GM23338 (cell line): ENCODE measurements around the gene GLI3. TPM values are rescaled to one million over a fixed set of nuclear protein-coding genes. Genes with fewer than 3 reads are reported as not detected.

Source experiments
- ATAC-seq: fragments of 200-7000 bp; cut with Tn5 transposase; 3 replicates; pipeline ENCODE4 v1.9.1; 2020
- DNase-seq: peaks from one replicate; pipeline ENCODE4 v3.0.0-alpha.2; 2015; ENCODE audit warnings: low spot score
- H2AFZ ChIP-seq: fragments of 200-600 bp; sonication (generic); 2 replicates; pipeline ENCODE4 v1.8.0; 2016; ENCODE audit warnings: antibody characterized with exemption, mild to moderate bottlenecking, moderate library complexity
- H3F3A ChIP-seq: fragments of 200-600 bp; sonication (generic); replicated peaks from 2 replicates; pipeline ENCODE4 v1.8.0; 2017; ENCODE audit warnings: antibody characterized with exemption, mixed run types, low read depth
- H3K27ac ChIP-seq: fragments of 200-600 bp; sonication (generic); 2 replicates; pipeline ENCODE4 v1.6.1; 2016; ENCODE audit warnings: low read depth
- H3K27me3 ChIP-seq: fragments of 200-600 bp; sonication (generic); 2 replicates; pipeline ENCODE4 v1.8.0; 2016; ENCODE audit warnings: mild to moderate bottlenecking, mixed run types, moderate library complexity; ENCODE audit not compliant: insufficient read depth
- H3K36me3 ChIP-seq: fragments of 200-600 bp; sonication (generic); 2 replicates; pipeline ENCODE4 v1.8.0; 2016; ENCODE audit warnings: mild to moderate bottlenecking; ENCODE audit not compliant: insufficient read depth
- H3K4me1 ChIP-seq: fragments of 200-600 bp; sonication (generic); 2 replicates; pipeline ENCODE4 v1.8.0; 2016; ENCODE audit warnings: mild to moderate bottlenecking, moderate library complexity; ENCODE audit not compliant: insufficient read depth
- H3K4me2 ChIP-seq: fragments of 200-600 bp; sonication (generic); 2 replicates; pipeline ENCODE4 v1.7.1; 2017; ENCODE audit warnings: mixed run types
- H3K4me3 ChIP-seq: fragments of 200-600 bp; sonication (generic); 2 replicates; pipeline ENCODE4 v1.6.1; 2016; ENCODE audit warnings: mixed run types
- H3K79me2 ChIP-seq: fragments of 200-600 bp; sonication (generic); replicated peaks from 2 replicates; pipeline ENCODE4 v1.8.0; 2017; ENCODE audit warnings: mild to moderate bottlenecking; ENCODE audit not compliant: insufficient read depth
- H3K9me2 ChIP-seq: fragments of 200-600 bp; sonication (generic); 2 replicates; pipeline ENCODE4 v1.8.0; 2017; ENCODE audit not compliant: insufficient read depth
- H4K20me1 ChIP-seq: fragments of 200-600 bp; sonication (generic); replicated peaks from 2 replicates; pipeline ENCODE4 v1.8.0; 2017; ENCODE audit warnings: mild to moderate bottlenecking; ENCODE audit not compliant: insufficient read depth
- H3K27ac Mint-ChIP-seq: 2 replicates; pipeline ENCODE4 v1.8.0; 2020; ENCODE audit warnings: inconsistent platforms, mild to moderate bottlenecking, moderate library complexity, mixed read lengths
- H3K27me3 Mint-ChIP-seq: 3 replicates; pipeline ENCODE4 v1.8.0; 2022; ENCODE audit warnings: low read depth, mild to moderate bottlenecking, moderate library complexity, mixed read lengths, inconsistent platforms; ENCODE audit not compliant: insufficient read depth, poor library complexity
- H3K36me3 Mint-ChIP-seq: 3 replicates; pipeline ENCODE4 v1.8.0; 2021; ENCODE audit warnings: low read depth, mild to moderate bottlenecking, inconsistent platforms, moderate library complexity, mixed read lengths
- H3K4me1 Mint-ChIP-seq: 3 replicates; pipeline ENCODE4 v1.8.0; 2020; ENCODE audit warnings: mild to moderate bottlenecking, inconsistent platforms, mixed read lengths
- H3K4me3 Mint-ChIP-seq: 3 replicates; pipeline ENCODE4 v1.8.0; 2021; ENCODE audit warnings: moderate library complexity, mild to moderate bottlenecking, inconsistent platforms, mixed read lengths
- H3K9me3 Mint-ChIP-seq: 3 replicates; pipeline ENCODE4 v1.8.0; 2020; ENCODE audit warnings: moderate library complexity, mild to moderate bottlenecking, inconsistent platforms, mixed read lengths
- CREB1 ChIP-seq: fragments of 250-450 bp; sonication (Bioruptor Pico); IDR thresholded peaks from 2 replicates; pipeline ENCODE4 v1.5.0; 2020; ENCODE audit warnings: low read depth, mild to moderate bottlenecking, moderate library complexity
- EZH2 ChIP-seq: fragments of 200-600 bp; sonication (generic); IDR thresholded peaks from one replicate; pipeline ENCODE4 v1.8.0; 2017; ENCODE audit warnings: antibody characterized with exemption, mild to moderate bottlenecking, low read depth; ENCODE audit not compliant: unreplicated experiment
- EZH2phosphoT487 ChIP-seq: fragments of 200-600 bp; sonication (generic); IDR thresholded peaks from one replicate; pipeline ENCODE4 v1.8.1; 2018; ENCODE audit warnings: antibody characterized with exemption; ENCODE audit not compliant: unreplicated experiment
- JUNB ChIP-seq: IDR thresholded peaks from one replicate; pipeline ENCODE4 v1.6.1; 2016; ENCODE audit warnings: antibody characterized with exemption; ENCODE audit not compliant: unreplicated experiment
- NANOG ChIP-seq: IDR thresholded peaks from 2 replicates; pipeline ENCODE4 v1.6.1; 2016; ENCODE audit warnings: antibody characterized with exemption, borderline replicate concordance
- POLR2AphosphoS5 ChIP-seq: IDR thresholded peaks from 2 replicates; pipeline ENCODE4 v1.6.1; 2016; ENCODE audit warnings: antibody characterized with exemption, low read depth
- STAT1 ChIP-seq: IDR thresholded peaks from one replicate; pipeline ENCODE4 v1.6.1; 2016; ENCODE audit warnings: antibody characterized with exemption; ENCODE audit not compliant: unreplicated experiment
- ZNF114 ChIP-seq: fragments of 250-450 bp; sonication (Bioruptor Pico); IDR thresholded peaks from 2 replicates; pipeline ENCODE4 v1.5.0; 2020; ENCODE audit warnings: mild to moderate bottlenecking, moderate library complexity
- ZNF331 ChIP-seq: fragments of 250-450 bp; sonication (Bioruptor Pico); IDR thresholded peaks from 2 replicates; pipeline ENCODE4 v1.5.0; 2020; ENCODE audit warnings: low read depth, mild to moderate bottlenecking, moderate library complexity
- polyA plus RNA-seq: library from polyadenylated mRNA; unstranded; fragments of >200 nt; fragmentation: Nextera tagmentation; extraction: Ambion mirVana; gene quantifications from 2 replicates; pipeline ENCODE4 v1.2.1, GENCODE V29; 2016
- total RNA-seq: library from RNA; depleted of rRNA; stranded (reverse); fragments of >200 nt; shearing (Covaris generic); gene quantifications from 2 replicates; pipeline ENCODE4 v1.2.3, GENCODE V29; 2014
- TF ChIP-seq, protein P1 (sequence below), 2 experiments: fragments of 200-600 bp in 1 of 2; sonication (generic) in 1 of 2; conservative IDR thresholded peaks; 2 replicates each; pipeline versions ENCODE4 v1.5.1 to v1.6.1; 2016 to 2017; ENCODE audit warnings: antibody characterized with exemption in 2 of 2, low read depth in 2 of 2, mild to moderate bottlenecking in 2 of 2, moderate library complexity in 1 of 2
- TF ChIP-seq, protein P2 (sequence below): IDR thresholded peaks from one replicate; pipeline ENCODE4 v1.6.1; 2018; ENCODE audit warnings: antibody characterized with exemption; ENCODE audit not compliant: unreplicated experiment
- TF ChIP-seq, protein P3 (sequence below): fragments of 250-450 bp; sonication (Bioruptor Pico); IDR thresholded peaks from 2 replicates; pipeline ENCODE4 v1.5.0; 2020; ENCODE audit warnings: mild to moderate bottlenecking, moderate library complexity
- TF ChIP-seq, protein P4 (sequence below): IDR thresholded peaks from 2 replicates; pipeline ENCODE4 v1.6.1; 2016; ENCODE audit warnings: antibody characterized with exemption

GLI3 gene
- total and polyA plus RNA-seq, 2 experiments from 2014 or later: 16.1 to 17.9 TPM

DNA sequence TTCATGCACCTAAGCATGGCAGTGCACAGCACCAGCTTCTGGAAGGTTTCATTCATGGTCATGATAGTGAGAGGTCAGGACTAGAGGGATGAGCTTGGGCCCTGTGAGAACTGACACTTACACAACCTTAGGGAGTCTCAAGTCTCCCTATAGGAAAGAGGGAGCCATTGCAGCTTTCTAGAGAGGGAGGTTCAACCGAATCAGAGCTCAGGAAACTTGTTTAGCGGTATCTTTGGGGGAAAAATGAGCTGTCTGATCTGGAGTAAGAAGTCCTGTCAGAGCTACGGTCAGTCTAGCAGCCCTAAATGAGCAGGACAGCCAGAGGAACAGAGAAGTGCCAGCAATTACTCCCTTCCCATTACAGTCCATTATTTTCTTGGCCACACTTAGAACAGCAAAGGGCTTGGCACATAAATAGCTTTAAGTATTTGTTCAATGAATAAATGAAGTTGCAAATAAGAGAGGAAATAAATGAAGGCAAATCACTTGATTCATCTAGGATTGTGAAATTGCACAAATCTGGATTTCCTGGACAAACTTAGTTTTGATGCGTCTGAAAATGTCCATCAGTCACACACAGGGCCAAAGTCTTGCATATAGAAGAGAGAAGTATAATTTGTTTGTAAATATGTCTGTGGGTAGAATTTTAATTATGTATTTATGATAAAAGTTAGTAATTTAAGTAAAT is 262.0 kb downstream of the GLI3 start:
- H3K27ac ChIP-seq: no peak overlapping the region
- no peak overlapping the region for H2AFZ ChIP-seq
- TF ChIP-seq, protein P1, sequence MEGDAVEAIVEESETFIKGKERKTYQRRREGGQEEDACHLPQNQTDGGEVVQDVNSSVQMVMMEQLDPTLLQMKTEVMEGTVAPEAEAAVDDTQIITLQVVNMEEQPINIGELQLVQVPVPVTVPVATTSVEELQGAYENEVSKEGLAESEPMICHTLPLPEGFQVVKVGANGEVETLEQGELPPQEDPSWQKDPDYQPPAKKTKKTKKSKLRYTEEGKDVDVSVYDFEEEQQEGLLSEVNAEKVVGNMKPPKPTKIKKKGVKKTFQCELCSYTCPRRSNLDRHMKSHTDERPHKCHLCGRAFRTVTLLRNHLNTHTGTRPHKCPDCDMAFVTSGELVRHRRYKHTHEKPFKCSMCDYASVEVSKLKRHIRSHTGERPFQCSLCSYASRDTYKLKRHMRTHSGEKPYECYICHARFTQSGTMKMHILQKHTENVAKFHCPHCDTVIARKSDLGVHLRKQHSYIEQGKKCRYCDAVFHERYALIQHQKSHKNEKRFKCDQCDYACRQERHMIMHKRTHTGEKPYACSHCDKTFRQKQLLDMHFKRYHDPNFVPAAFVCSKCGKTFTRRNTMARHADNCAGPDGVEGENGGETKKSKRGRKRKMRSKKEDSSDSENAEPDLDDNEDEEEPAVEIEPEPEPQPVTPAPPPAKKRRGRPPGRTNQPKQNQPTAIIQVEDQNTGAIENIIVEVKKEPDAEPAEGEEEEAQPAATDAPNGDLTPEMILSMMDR (conservative IDR thresholded peaks at IDR 0.05; ENCODE audit: low read depth in 2 of 2): no peak
- TF ChIP-seq NANOG (no peak), JUNB (no peak), CREB1 (CRISPR knock-in tag) (no peak), EZH2phosphoT487 (no peak), STAT1 (no peak), ZNF331 (CRISPR knock-in tag) (no peak), ZNF114 (CRISPR knock-in tag) (no peak), EZH2 (no peak), POLR2AphosphoS5 (no peak)
- TF ChIP-seq, protein P2, sequence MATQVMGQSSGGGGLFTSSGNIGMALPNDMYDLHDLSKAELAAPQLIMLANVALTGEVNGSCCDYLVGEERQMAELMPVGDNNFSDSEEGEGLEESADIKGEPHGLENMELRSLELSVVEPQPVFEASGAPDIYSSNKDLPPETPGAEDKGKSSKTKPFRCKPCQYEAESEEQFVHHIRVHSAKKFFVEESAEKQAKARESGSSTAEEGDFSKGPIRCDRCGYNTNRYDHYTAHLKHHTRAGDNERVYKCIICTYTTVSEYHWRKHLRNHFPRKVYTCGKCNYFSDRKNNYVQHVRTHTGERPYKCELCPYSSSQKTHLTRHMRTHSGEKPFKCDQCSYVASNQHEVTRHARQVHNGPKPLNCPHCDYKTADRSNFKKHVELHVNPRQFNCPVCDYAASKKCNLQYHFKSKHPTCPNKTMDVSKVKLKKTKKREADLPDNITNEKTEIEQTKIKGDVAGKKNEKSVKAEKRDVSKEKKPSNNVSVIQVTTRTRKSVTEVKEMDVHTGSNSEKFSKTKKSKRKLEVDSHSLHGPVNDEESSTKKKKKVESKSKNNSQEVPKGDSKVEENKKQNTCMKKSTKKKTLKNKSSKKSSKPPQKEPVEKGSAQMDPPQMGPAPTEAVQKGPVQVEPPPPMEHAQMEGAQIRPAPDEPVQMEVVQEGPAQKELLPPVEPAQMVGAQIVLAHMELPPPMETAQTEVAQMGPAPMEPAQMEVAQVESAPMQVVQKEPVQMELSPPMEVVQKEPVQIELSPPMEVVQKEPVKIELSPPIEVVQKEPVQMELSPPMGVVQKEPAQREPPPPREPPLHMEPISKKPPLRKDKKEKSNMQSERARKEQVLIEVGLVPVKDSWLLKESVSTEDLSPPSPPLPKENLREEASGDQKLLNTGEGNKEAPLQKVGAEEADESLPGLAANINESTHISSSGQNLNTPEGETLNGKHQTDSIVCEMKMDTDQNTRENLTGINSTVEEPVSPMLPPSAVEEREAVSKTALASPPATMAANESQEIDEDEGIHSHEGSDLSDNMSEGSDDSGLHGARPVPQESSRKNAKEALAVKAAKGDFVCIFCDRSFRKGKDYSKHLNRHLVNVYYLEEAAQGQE: no peak
- TF ChIP-seq, protein P3, sequence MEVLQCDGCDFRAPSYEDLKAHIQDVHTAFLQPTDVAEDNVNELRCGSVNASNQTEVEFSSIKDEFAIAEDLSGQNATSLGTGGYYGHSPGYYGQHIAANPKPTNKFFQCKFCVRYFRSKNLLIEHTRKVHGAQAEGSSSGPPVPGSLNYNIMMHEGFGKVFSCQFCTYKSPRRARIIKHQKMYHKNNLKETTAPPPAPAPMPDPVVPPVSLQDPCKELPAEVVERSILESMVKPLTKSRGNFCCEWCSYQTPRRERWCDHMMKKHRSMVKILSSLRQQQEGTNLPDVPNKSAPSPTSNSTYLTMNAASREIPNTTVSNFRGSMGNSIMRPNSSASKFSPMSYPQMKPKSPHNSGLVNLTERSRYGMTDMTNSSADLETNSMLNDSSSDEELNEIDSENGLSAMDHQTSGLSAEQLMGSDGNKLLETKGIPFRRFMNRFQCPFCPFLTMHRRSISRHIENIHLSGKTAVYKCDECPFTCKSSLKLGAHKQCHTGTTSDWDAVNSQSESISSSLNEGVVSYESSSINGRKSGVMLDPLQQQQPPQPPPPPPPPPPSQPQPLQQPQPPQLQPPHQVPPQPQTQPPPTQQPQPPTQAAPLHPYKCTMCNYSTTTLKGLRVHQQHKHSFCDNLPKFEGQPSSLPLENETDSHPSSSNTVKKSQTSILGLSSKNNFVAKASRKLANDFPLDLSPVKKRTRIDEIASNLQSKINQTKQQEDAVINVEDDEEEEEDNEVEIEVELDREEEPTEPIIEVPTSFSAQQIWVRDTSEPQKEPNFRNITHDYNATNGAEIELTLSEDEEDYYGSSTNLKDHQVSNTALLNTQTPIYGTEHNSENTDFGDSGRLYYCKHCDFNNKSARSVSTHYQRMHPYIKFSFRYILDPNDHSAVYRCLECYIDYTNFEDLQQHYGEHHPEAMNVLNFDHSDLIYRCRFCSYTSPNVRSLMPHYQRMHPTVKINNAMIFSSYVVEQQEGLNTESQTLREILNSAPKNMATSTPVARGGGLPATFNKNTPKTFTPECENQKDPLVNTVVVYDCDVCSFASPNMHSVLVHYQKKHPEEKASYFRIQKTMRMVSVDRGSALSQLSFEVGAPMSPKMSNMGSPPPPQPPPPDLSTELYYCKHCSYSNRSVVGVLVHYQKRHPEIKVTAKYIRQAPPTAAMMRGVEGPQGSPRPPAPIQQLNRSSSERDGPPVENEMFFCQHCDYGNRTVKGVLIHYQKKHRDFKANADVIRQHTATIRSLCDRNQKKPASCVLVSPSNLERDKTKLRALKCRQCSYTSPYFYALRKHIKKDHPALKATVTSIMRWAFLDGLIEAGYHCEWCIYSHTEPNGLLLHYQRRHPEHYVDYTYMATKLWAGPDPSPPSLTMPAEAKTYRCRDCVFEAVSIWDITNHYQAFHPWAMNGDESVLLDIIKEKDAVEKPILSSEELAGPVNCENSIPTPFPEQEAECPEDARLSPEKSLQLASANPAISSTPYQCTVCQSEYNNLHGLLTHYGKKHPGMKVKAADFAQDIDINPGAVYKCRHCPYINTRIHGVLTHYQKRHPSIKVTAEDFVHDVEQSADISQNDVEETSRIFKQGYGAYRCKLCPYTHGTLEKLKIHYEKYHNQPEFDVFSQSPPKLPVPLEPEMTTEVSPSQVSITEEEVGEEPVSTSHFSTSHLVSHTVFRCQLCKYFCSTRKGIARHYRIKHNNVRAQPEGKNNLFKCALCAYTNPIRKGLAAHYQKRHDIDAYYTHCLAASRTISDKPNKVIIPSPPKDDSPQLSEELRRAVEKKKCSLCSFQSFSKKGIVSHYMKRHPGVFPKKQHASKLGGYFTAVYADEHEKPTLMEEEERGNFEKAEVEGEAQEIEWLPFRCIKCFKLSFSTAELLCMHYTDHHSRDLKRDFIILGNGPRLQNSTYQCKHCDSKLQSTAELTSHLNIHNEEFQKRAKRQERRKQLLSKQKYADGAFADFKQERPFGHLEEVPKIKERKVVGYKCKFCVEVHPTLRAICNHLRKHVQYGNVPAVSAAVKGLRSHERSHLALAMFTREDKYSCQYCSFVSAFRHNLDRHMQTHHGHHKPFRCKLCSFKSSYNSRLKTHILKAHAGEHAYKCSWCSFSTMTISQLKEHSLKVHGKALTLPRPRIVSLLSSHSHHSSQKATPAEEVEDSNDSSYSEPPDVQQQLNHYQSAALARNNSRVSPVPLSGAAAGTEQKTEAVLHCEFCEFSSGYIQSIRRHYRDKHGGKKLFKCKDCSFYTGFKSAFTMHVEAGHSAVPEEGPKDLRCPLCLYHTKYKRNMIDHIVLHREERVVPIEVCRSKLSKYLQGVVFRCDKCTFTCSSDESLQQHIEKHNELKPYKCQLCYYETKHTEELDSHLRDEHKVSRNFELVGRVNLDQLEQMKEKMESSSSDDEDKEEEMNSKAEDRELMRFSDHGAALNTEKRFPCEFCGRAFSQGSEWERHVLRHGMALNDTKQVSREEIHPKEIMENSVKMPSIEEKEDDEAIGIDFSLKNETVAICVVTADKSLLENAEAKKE (CRISPR knock-in tag): no peak
- TF ChIP-seq, protein P4, sequence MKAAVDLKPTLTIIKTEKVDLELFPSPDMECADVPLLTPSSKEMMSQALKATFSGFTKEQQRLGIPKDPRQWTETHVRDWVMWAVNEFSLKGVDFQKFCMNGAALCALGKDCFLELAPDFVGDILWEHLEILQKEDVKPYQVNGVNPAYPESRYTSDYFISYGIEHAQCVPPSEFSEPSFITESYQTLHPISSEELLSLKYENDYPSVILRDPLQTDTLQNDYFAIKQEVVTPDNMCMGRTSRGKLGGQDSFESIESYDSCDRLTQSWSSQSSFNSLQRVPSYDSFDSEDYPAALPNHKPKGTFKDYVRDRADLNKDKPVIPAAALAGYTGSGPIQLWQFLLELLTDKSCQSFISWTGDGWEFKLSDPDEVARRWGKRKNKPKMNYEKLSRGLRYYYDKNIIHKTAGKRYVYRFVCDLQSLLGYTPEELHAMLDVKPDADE: no peak
- Mint-ChIP-seq H3K36me3 (no peaks in the 10 kb centered on the region), H3K9me3 (no peaks in the 10 kb centered on the region; the same call in 2 of the 3 replicates), H3K27ac (no peak overlapping the region), H3K4me3 (no peak overlapping the region), H3K4me1 (peaks cover 6% of the 10 kb centered on the region; the same call in 2 of the 3 replicates), H3K27me3 (no peaks in the 10 kb centered on the region)
- H3F3A ChIP-seq: no peaks in the 10 kb centered on the region
- no peaks in the 10 kb centered on the region for H3K79me2 ChIP-seq
- no peaks in the 10 kb centered on the region for H3K9me2 ChIP-seq
- H3K4me2 ChIP-seq: no peak overlapping the region
- H3K27me3 ChIP-seq: no peaks in the 10 kb centered on the region
- no peak overlapping the region for H3K4me3 ChIP-seq
- no peaks in the 10 kb centered on the region for H4K20me1 ChIP-seq
- H3K4me1 ChIP-seq: no peaks in the 10 kb centered on the region
- DNase-seq (peak; percentile 15), ATAC-seq (no peak)
- H3K36me3 ChIP-seq: peaks cover 9% of the 10 kb centered on the region; the same call in 1 of the 2 replicates
